Measurements from ENCODE around the gene NET1.

DNA sequence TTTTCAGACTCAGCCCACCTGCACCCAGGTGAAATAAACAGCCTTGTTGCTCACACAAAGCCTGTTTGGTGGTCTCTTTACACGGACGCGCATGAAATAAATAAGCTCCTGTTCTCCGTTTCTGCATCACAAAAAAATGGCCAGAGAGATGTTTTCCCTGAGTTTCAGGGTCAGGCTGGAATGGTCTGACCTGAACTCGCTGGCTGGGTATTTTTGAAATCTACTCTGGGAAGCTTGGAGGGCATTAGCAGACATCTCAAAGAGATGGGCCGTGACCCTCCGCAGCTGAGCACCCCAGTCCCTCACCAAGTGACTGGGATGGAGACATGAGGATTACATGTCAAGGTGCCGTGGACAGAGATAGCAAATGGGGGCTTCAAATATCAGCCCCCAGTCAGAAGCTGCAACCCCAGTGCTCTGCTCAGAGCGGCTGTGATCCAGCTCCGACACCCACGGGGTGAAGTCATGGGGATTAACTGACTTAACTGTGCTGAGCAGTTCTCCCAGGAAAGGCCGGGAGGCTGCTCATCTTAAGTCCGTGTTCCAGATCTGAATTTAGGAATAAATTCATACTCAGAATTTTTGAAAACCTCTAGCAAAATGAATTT, 64.7 kb downstream of the NET1 start:
- no peak for TF ChIP-seq CTCF (IDR thresholded peaks at IDR 0.05)
- no peak for TF ChIP-seq EP300 (IDR thresholded peaks at IDR 0.05)
- no peak for TF ChIP-seq POLR2A (IDR thresholded peaks at IDR 0.05; ENCODE audit: low read length)
- TF ChIP-seq EHMT2 (IDR thresholded peaks at IDR 0.05; ENCODE audit: low read depth), result no peak
- TF ChIP-seq HOXB5 (CRISPR knock-in tag; IDR thresholded peaks at IDR 0.05), result no peak
- no peak for TF ChIP-seq CBX2 (IDR thresholded peaks at IDR 0.05; ENCODE audit: borderline replicate concordance, low read depth)
- TF ChIP-seq USF2 (IDR thresholded peaks at IDR 0.05), result no peak
- TF ChIP-seq BHLHE40 (IDR thresholded peaks at IDR 0.05; ENCODE audit: low read depth, low read length), result no peak
- TF ChIP-seq MAX (IDR thresholded peaks at IDR 0.05), result no peak
- TF ChIP-seq SMC3 (IDR thresholded peaks at IDR 0.05), result no peak
- no peak for TF ChIP-seq CEBPB (IDR thresholded peaks at IDR 0.05)
